GM10248 (cell line): ENCODE data around the gene ADA.

Source experiments
- CTCF ChIA-PET: fragments of 300-600 bp; sonication (Branson Sonifier 250); formaldehyde crosslinking; extraction: SDS; loops from one replicate; lab custom pipeline; 2021; ENCODE audit warnings: antibody characterized with exemption; lab: Yijun Ruan, JAX
- POLR2A ChIA-PET: fragments of 350-650 bp; sonication (Branson Sonifier 250); formaldehyde crosslinking; extraction: SDS; loops from one replicate; lab custom pipeline; 2020; ENCODE audit warnings: antibody characterized with exemption; lab: Yijun Ruan, JAX
- DNase-seq: peaks from one replicate; pipeline ENCODE4 v3.0.0; 2012; ENCODE audit errors: extremely low spot score
- TF ChIP-seq, protein P1 (sequence below): IDR thresholded peaks from 2 replicates; pipeline ENCODE4 v1.5.1; 2012; ENCODE audit warnings: mild to moderate bottlenecking, low read depth; ENCODE audit errors: extremely low read depth, missing control alignments, control extremely low read depth

ADA gene

DNA sequence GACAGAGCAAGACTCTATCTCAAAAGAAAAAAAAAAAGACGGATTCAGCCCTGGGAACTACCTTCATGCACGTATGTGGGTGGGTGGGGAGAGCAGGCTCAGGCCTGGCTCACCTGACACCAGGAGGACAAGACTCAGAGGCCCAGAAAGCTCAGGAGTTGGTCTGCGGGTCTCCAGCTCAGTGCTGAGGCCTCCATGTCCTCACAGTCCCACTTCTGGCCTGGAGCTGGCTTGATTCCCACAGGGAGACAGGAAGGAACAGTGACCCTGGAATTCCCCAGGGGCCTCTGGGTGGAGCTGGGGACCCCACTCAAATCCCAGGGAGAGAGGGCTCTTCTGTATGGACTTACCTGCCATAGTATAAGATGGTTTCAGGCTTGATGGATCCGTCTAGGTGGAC lies 15.6 kb downstream of the ADA start:
- no peak for DNase-seq
- POLR2A ChIA-PET = interaction anchor here (0.6 kb wide), 1 partner anchor 9 kb away, joined by 3 read pairs; no protein-coding TSS in a partner anchor
- TF ChIP-seq, protein P1, sequence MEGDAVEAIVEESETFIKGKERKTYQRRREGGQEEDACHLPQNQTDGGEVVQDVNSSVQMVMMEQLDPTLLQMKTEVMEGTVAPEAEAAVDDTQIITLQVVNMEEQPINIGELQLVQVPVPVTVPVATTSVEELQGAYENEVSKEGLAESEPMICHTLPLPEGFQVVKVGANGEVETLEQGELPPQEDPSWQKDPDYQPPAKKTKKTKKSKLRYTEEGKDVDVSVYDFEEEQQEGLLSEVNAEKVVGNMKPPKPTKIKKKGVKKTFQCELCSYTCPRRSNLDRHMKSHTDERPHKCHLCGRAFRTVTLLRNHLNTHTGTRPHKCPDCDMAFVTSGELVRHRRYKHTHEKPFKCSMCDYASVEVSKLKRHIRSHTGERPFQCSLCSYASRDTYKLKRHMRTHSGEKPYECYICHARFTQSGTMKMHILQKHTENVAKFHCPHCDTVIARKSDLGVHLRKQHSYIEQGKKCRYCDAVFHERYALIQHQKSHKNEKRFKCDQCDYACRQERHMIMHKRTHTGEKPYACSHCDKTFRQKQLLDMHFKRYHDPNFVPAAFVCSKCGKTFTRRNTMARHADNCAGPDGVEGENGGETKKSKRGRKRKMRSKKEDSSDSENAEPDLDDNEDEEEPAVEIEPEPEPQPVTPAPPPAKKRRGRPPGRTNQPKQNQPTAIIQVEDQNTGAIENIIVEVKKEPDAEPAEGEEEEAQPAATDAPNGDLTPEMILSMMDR = no peak
- CTCF ChIA-PET = interaction anchor here (1.4 to 4.0 kb wide), 5 partner anchors 11 to 121 kb away, joined by 3 to 15 read pairs (median 6); no protein-coding TSS in a partner anchor

DNA sequence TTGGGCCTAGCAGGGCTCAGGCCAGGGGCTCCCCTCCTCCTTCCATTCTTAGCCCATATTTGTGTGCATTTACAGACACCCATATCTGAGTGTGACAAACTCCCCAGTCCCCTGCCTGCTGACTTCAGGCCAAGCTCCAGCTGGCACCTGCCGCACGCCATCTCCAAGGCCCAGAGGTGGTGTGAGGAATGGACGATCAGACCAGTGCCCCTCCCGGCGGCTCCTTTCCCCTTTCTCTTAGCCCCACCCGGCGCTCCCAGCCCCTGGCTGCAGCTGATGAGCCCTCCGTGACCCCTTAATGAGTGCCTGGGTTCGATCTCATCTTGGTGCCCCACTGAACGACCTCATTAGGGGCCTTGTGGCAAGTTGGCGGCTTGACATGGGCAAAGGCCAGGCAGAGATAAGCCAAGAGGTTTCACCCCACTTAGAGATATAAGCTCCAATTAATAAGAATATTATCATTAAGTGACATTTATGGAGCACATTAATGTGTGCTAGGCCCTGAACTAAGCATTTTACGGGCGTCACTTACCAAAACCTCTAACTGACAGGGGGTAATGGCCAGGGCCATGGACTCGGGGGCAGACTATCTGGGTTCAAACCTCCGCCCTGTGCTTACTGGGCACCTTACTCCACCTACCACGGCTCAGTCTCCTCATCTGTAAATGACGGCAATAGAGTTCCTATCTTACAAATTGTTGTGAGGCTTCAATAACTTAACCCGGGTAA lies 17.5 kb downstream of the ADA start:
- no peak for DNase-seq
- ChIA-PET CTCF (interaction anchor here (1.0 to 4.0 kb wide), 7 partner anchors 8 to 51 kb away, joined by 3 to 15 read pairs (median 6); no protein-coding TSS in a partner anchor), POLR2A (no interaction called here)
- TF ChIP-seq, protein P1 = no peak

DNA sequence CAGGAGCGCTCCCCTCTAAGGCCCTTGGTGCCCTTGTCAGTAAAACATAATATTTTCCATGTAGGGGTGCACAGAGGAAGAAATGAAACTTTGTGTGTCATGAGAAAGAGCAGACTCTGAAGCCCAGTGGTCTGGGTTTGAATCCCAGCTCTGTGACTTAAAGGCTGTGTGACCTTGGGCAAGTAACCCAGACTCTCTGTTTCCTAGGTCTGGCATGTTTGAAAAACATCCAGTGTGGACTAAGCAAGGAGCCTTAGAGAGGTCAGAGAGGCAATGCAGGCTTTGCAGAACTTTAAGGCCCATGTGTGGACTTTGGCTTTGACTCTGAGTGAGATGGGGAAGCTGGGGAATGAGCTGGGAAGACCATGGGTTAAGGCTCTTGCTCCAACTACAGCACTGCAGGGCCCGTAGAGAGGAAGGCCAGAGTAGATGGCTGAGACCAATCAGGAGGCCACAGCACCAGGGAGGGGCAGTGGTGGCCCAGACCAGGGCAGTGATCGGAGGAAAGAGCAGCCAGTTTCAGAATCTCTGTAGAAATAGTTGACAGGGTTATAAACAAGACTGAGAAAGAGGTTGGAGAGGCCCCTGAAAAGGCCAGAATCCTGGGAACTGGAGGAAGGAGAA lies 18.2 kb downstream of the ADA start:
- no peak for DNase-seq
- POLR2A ChIA-PET = no interaction called here
- CTCF ChIA-PET = interaction anchor here (1.1 to 4.0 kb wide), 6 partner anchors 9 to 52 kb away, joined by 5 to 15 read pairs (median 6); no protein-coding TSS in a partner anchor
- TF ChIP-seq, protein P1 = no peak

DNA sequence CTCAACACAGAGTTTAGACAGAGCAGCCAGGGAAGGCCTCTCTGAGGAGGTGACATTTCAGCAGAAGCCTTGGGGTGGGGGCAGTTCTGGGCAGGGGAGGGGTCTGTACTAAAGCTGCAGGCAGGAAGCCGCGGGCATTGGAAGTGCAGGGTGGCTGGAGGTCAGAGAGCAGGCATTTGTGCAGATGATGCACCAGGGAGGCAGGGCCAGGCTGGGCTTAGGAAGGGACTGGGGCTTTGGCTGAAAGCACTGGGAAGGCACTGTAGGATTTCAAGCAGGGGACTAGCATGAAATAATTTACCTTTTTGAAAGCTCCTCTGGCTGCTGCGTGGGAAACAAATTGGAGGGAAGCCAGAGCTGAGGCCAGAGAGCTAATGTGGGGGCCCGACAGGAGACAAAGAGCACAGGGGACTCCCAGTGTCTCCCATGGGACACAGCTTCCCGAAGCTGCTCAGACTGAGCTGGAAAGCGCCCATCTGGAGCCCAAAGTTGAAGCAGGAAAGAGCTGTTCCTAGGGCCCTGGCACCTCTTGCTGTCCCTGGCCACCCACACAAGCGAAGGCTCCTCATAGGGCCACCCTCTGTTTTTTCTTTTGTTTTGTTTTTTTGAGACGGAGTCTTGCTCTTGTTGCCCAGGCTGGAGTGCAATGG lies 19.3 kb downstream of the ADA start:
- POLR2A ChIA-PET = no interaction called here
- TF ChIP-seq, protein P1 = no peak
- CTCF ChIA-PET = interaction anchor here (0.6 to 2.9 kb wide), 4 partner anchors 10 to 51 kb away, joined by 3 to 14 read pairs (median 6); no protein-coding TSS in a partner anchor
- no peak for DNase-seq

DNA sequence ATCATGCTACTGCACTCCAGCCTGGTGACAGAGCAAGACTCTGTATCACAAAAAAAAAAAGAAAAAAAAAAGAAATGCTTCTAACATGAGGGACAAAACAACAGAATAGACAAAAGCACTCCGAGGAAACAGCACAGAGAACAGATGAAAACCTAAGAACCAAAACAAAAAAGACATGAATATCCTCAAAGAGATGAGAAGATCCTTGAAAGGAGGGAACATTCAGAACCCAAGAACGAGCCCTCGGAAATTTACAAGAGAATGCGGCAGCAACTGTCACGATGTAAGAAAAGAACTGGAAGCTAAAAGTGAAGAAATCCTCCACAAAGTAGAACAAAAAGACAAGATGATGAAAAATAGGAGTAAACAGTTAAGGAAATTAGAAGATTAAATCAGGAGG lies 21.2 kb downstream of the ADA start:
- DNase-seq = no peak
- TF ChIP-seq, protein P1 = no peak
- ChIA-PET POLR2A (no interaction called here), CTCF (interaction anchor here (1.1 to 3.6 kb wide), 3 partner anchors 9 to 53 kb away, joined by 3 to 14 read pairs (median 14); no protein-coding TSS in a partner anchor)

DNA sequence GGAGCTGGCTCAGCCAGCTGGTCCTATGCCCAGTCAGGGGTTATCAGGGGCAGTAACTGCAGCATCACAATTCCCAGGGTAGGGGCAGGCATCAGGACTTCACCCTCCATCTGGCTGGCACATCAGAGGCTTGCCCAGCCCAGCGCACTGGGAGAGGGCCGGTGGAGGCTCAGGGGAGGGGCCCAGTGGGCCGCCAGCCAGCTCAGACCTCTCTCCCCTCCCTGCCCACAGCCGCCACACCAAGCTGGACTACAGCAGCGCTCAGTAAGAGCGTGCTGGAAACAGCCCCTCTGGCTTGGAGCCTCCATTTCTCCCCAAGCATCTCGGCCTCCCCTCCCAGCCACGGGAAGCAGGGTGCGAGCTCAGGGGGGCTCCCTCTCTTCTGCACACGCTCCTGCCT lies 22.0 kb downstream of the ADA start:
- DNase-seq = no peak
- ChIA-PET POLR2A (no interaction called here), CTCF (interaction anchor here (1.1 to 3.6 kb wide), 3 partner anchors 10 to 54 kb away, joined by 3 to 14 read pairs (median 14); no protein-coding TSS in a partner anchor)
- TF ChIP-seq, protein P1 = no peak
